HepG2 (cell line): ENCODE measurements around the gene TTLL11. TPM values are rescaled to one million over a fixed set of nuclear protein-coding genes. Genes with fewer than 3 reads are reported as not detected.

Experiments
- polyA plus RNA-seq, 8 experiments: library from polyadenylated mRNA; depleted of rRNA in 3 of 8; stranded (reverse) in 7 of 8; unstranded in 1 of 8; fragments of >200 nt; fragmentation: Illumina TruSeq in 4 of 8; extraction: Trizol in 4 of 8; gene quantifications; 2 replicates each; pipeline versions ENCODE4 v1.2.1 to v1.2.3, GENCODE V29; 2011 to 2016; ENCODE audit warnings: low read depth in 4 of 8, missing spikeins in 1 of 8, mixed read lengths in 1 of 8; ENCODE audit not compliant: insufficient read depth in 1 of 8
- total RNA-seq, 5 experiments: library from RNA; depleted of rRNA; stranded (reverse); fragments of >200 nt; fragmentation: Illumina TruSeq; extraction: Trizol; gene quantifications; 2 replicates each; pipeline ENCODE4 v1.2.3, GENCODE V29; 2016; ENCODE audit warnings: low read depth in 1 of 5
- TF ChIP-seq, protein P1 (sequence below): sonication (generic); formaldehyde crosslinking; IDR thresholded peaks from one replicate; pipeline ENCODE4 v1.5.1; 2020; ENCODE audit warnings: mild to moderate bottlenecking, missing genetic modification reagents; ENCODE audit errors: not compliant biosample characterization

TTLL11 gene
- total and polyA plus RNA-seq, 2 of the 13 experiments (the other 11 are each of a cell fraction or from before 2014, with no cell fraction given) = 4.5 to 5.2 TPM

DNA sequence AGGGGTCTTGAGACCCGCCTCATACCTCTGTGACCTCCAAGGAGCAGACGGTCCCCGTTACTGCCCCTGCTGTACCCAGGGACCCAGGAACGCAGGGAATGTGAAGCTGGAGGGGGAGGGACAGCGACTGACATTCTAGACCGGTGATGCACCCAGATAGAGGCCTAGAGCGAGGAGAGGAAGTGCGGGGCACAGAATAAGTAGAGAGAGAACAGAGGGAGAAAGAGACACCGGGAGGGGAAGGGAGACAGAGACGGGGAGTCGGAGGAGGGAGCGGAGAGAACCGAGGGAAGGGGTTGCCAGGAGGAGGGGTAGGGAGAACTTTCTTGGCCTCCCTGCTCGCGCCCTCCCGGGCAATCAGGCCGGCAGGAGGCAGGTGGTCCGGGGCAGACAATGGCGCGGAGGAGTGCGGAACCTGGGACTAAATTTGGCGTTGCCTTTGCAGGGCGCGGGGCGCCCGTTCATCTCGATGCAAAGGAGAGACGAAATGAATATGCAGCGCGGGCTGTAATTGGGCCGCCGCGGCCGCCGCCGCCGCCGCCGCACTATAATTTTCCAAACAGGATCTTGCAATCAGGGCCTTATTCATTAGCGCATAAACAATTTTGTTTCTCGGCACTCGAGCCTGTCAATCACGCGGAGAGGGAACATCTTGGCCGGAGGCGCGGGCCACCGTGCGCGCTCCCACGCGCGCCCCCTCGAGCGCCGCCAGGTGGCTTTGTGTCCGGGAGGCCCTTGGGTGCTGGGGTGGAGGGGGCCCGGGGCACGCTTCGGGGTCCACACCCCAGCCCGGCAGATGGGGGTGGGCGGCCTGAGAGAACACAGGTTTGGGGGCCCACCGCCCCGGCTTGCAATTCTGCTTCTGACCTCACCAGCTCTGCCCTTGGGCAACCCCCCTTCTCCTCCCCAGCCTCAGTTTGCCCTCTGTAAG lies 33.5 kb upstream of the TTLL11 start (continued):
- TF ChIP-seq, protein P1, sequence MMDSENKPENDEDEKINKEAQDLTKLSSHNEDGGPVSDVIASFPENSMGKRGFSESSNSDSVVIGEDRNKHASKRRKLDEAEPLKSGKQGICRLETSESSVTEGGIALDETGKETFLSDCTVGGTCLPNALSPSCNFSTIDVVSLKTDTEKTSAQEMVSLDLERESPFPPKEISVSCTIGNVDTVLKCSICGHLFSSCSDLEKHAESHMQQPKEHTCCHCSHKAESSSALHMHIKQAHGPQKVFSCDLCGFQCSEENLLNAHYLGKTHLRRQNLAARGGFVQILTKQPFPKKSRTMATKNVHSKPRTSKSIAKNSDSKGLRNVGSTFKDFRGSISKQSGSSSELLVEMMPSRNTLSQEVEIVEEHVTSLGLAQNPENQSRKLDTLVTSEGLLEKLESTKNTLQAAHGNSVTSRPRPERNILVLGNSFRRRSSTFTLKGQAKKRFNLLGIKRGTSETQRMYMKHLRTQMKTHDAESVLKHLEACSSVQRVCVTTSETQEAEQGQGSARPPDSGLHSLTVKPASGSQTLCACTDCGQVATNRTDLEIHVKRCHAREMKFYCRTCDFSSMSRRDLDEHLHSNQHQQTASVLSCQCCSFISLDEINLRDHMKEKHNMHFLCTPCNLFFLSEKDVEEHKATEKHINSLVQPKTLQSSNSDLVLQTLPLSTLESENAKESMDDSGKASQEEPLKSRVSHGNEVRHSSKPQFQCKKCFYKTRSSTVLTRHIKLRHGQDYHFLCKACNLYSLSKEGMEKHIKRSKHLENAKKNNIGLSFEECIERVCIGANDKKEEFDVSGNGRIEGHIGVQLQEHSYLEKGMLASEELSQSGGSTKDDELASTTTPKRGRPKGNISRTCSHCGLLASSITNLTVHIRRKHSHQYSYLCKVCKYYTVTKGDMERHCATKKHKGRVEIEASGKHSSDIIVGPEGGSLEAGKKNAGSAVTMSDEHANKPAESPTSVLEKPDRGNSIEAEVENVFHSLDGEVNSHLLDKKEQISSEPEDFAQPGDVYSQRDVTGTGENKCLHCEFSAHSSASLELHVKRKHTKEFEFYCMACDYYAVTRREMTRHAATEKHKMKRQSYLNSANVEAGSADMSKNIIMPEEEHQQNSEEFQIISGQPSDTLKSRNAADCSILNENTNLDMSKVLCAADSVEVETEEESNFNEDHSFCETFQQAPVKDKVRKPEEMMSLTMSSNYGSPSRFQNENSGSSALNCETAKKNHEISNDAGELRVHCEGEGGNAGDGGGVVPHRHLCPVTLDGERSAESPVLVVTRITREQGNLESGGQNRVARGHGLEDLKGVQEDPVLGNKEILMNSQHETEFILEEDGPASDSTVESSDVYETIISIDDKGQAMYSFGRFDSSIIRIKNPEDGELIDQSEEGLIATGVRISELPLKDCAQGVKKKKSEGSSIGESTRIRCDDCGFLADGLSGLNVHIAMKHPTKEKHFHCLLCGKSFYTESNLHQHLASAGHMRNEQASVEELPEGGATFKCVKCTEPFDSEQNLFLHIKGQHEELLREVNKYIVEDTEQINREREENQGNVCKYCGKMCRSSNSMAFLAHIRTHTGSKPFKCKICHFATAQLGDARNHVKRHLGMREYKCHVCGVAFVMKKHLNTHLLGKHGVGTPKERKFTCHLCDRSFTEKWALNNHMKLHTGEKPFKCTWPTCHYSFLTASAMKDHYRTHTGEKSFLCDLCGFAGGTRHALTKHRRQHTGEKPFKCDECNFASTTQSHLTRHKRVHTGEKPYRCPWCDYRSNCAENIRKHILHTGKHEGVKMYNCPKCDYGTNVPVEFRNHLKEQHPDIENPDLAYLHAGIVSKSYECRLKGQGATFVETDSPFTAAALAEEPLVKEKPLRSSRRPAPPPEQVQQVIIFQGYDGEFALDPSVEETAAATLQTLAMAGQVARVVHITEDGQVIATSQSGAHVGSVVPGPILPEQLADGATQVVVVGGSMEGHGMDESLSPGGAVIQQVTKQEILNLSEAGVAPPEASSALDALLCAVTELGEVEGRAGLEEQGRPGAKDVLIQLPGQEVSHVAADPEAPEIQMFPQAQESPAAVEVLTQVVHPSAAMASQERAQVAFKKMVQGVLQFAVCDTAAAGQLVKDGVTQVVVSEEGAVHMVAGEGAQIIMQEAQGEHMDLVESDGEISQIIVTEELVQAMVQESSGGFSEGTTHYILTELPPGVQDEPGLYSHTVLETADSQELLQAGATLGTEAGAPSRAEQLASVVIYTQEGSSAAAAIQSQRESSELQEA = no peak
